ENCODE measurements around the gene DHX36.

- TF ChIP-seq CTCF (IDR thresholded peaks at IDR 0.05), result no peak
- no peak for TF ChIP-seq POLR2A (IDR thresholded peaks at IDR 0.05)
These were observed 34.1 kb downstream of the DHX36 start for GRCh38 chr3:154290187-154290586.

Data from uterus (tissue), 2 donors.